ENCODE measurements around the gene IPO5.

- no peak for TF ChIP-seq YY1 (IDR thresholded peaks at IDR 0.05; ENCODE audit: low read depth)
- TF ChIP-seq EGR1 (IDR thresholded peaks at IDR 0.05): no peak
- no peak for TF ChIP-seq CEBPB (IDR thresholded peaks at IDR 0.05)
- TF ChIP-seq ZBTB7A (IDR thresholded peaks at IDR 0.05; ENCODE audit: low read depth): no peak
- no peak for TF ChIP-seq TAF1 (IDR thresholded peaks at IDR 0.05; ENCODE audit: low read depth)
- TF ChIP-seq EP300 (IDR thresholded peaks at IDR 0.05; ENCODE audit: borderline replicate concordance): no peak
- no peak for TF ChIP-seq FOXM1 (IDR thresholded peaks at IDR 0.05; ENCODE audit: borderline replicate concordance, low read depth)
Measured at GRCh38 chr13:98014766-98015165, 61.3 kb downstream of the IPO5 start.

All from Ishikawa (cell line).